Measurements from ENCODE around the gene MLXIP. TPM values are rescaled to one million over a fixed set of nuclear protein-coding genes. Genes with fewer than 3 reads are reported as not detected.

Gene MLXIP
- total RNA-seq, 1 donor from 2014 or later = 16.9 TPM

- H3K36me3 ChIP-seq = no peaks in the 10 kb centered on the region
- TF ChIP-seq POLR2A (IDR thresholded peaks at IDR 0.05) (no peak), POLR2AphosphoS5 (IDR thresholded peaks at IDR 0.05; ENCODE audit: insufficient read depth in 1 of 2, low read depth in 1 of 2) (no peak), CTCF (IDR thresholded peaks at IDR 0.05) (no peak)
- intact Hi-C loops (cut with DNase I) = no loop called here
- no peak for DNase-seq (ENCODE audit: extremely low spot score in 2 of 2)
- H3K4me1 ChIP-seq = peaks cover 79% of the 10 kb centered on the region
- no peak overlapping the region for H3K4me3 ChIP-seq
- H3K27me3 ChIP-seq = no peaks in the 10 kb centered on the region
- H3K27ac ChIP-seq = peak overlapping the region; percentile 63
- H3K9me3 ChIP-seq = no peaks in the 10 kb centered on the region
These were observed 17.5 kb downstream of the MLXIP start for GRCh38 chr12:122096014-122096413.

GRCh38 chr12:122096591-122097149 lies 18.1 kb downstream of the MLXIP start:
- H3K4me3 ChIP-seq = no peak overlapping the region
- H3K27me3 ChIP-seq = no peaks in the 10 kb centered on the region
- H3K4me1 ChIP-seq = peaks cover 75% of the 10 kb centered on the region
- TF ChIP-seq POLR2AphosphoS5 (IDR thresholded peaks at IDR 0.05; ENCODE audit: insufficient read depth in 1 of 2, low read depth in 1 of 2) = peak in 1 of 2 donors; percentile 29
- no peak for TF ChIP-seq CTCF (IDR thresholded peaks at IDR 0.05)
- intact Hi-C loops (cut with DNase I) = no loop called here
- no peaks in the 10 kb centered on the region for H3K36me3 ChIP-seq
- H3K9me3 ChIP-seq = no peaks in the 10 kb centered on the region
- no peak for DNase-seq (ENCODE audit: extremely low spot score in 2 of 2)
- H3K27ac ChIP-seq = peak overlapping the region; percentile 63

GRCh38 chr12:122097584-122097926 lies 19.0 kb downstream of the MLXIP start:
- Histone ChIP-seq H3K27ac (peak overlapping the region; percentile 63), H3K36me3 (no peaks in the 10 kb centered on the region), H3K4me1 (peaks cover 73% of the 10 kb centered on the region), H3K27me3 (no peaks in the 10 kb centered on the region), H3K9me3 (no peaks in the 10 kb centered on the region), H3K4me3 (no peak overlapping the region)
- TF ChIP-seq CTCF (IDR thresholded peaks at IDR 0.05) (no peak), POLR2AphosphoS5 (IDR thresholded peaks at IDR 0.05; ENCODE audit: insufficient read depth in 1 of 2, low read depth in 1 of 2) (no peak), POLR2A (IDR thresholded peaks at IDR 0.05) (no peak)
- intact Hi-C loops (cut with DNase I) = no loop called here
- DNase-seq (ENCODE audit: extremely low spot score in 2 of 2) = no peak

GRCh38 chr12:122097927-122098756 lies 19.6 kb downstream of the MLXIP start:
- Histone ChIP-seq H3K36me3 (no peaks in the 10 kb centered on the region), H3K4me1 (peaks cover 67% of the 10 kb centered on the region), H3K4me3 (no peak overlapping the region), H3K27ac (peak overlapping the region; percentile 63), H3K9me3 (no peaks in the 10 kb centered on the region), H3K27me3 (no peaks in the 10 kb centered on the region)
- TF ChIP-seq POLR2A (IDR thresholded peaks at IDR 0.05) (no peak), POLR2AphosphoS5 (IDR thresholded peaks at IDR 0.05; ENCODE audit: insufficient read depth in 1 of 2, low read depth in 1 of 2) (peak; percentile 39 to 63)
- DNase-seq (ENCODE audit: extremely low spot score in 2 of 2) = no peak
- intact Hi-C loops (cut with DNase I) = no loop called here

GRCh38 chr12:122099280-122099749 lies 20.8 kb downstream of the MLXIP start:
- Histone ChIP-seq H3K27me3 (no peaks in the 10 kb centered on the region), H3K4me3 (no peak overlapping the region), H3K27ac (peak overlapping the region; percentile 63), H3K9me3 (no peaks in the 10 kb centered on the region), H3K4me1 (peaks cover 67% of the 10 kb centered on the region), H3K36me3 (no peaks in the 10 kb centered on the region)
- intact Hi-C loops (cut with DNase I) = no loop called here
- no peak for DNase-seq (ENCODE audit: extremely low spot score in 2 of 2)
- no peak for TF ChIP-seq POLR2A (IDR thresholded peaks at IDR 0.05)
- TF ChIP-seq CTCF (IDR thresholded peaks at IDR 0.05) = no peak
